HTERT RPE-1 (cell line): ENCODE measurements around the gene OR8S1.
"Not testable (repeated sequence)": the region's sequence is repeated elsewhere in the genome, so short reads cannot be mapped to it uniquely, and the experiment has no call there.

ENCODE experiments used
- in situ Hi-C: fragments of 300-500 bp; cut with MboI; formaldehyde crosslinking; loops from 4 replicates; pipeline ENCODE4 v1.14.3; 2020; ENCODE audit warnings: low sequenced_read_pairs

Gene OR8S1

DNA sequence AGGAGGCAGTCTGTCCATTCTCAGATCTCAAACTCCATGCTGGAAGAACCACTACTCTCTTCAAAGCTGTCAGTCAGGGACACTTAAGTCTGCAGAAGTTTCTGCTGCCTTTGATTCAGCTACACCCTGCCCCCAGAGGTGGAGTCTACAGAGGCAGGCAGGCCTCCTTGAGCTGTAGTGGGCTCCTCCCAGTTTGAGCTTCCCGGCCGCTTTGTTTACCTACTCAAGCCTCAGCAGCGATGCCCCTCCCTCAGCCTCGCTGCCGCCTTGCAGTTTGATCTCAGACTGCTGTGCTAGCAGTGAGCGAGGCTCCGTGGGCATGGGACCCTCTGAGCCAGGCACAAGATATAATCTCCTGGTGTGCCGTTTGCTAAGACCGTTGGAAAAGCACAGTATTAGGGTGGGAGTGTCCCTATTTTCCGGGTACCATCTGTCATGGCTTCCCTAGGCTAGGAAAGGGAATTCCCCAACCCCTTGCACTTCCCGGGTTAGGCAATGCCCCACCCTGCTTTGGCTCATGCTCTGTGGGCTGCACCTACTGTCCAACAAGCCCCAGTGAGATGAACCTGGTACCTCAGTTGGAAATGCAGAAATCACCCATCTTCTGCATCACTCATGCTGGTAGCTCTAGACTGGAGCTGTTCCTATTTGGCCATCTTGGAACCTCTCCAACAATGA, 28.4 kb downstream of the OR8S1 start:
- in situ Hi-C loops, result not testable (repeated sequence)

DNA sequence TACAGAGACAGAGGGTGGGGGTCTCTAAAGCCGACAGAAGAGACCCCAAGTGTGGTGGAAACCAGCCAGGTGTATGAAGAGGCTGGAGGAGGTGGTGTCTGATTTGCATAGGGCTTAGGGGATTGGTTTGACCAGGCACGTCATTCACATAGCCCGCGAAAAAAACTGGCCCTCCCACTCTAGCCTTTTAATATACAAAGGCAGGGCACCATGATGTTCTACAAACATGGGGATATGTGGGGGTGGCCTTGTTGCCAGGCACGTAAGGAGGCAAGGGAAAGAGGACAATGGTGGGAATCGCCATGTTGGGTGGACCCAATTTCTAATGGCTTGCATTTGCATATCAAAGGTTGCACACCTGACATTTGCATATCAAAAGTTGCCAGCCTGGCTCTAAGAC, 31.2 kb downstream of the OR8S1 start:
- in situ Hi-C loops, result no loop called here

DNA sequence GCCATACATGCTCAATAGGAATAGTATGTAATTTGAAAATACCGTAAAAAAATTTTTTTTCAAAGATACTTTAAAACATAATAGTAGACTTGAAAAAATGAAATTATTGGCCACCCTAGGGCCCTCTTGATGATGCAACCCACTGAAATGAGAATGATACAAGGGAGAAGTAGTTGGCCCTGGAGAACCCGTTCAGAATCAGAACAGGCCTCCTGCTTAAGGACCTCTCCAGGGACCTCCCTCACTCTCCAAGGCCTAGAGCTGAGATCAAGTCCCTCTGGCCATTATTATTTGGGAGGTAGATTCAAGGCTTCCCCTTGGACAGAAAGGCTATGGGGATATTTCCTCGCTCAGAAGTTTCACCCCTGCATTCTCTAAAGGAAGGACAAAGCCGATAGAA, 32.5 kb downstream of the OR8S1 start:
- in situ Hi-C loops, result no loop called here

- in situ Hi-C loops, result no loop called here
Observed at GRCh38 chr12:48567731-48568130, 42.3 kb downstream of the OR8S1 start.

DNA sequence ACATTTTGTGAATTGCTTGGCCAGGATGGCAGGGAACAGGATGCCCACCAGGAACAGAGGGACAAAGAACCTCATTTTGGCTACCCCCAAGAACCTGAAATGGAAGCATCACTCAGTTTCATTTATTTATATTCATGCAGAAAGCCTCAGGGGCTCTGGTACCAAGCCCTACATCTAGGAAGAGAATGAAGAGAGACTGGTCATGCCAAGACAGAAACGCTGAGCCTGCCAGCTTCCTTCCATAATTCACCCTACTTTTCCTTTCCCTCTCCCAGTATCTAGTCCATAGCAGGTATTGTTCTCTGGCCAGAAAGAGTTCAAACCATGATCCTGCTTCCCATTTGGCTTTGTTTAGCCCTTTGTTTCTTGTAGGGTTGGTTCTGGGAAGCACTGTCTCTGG, 44.5 kb downstream of the OR8S1 start, which contains the start of gene LALBA:
Gene LALBA, minus strand, starts transcription at position 101 of the 400 bp plus-strand sequence. Its CDS starts 26 bp downstream, at position 75.
- in situ Hi-C loops, result no loop called here

- in situ Hi-C loops, result no loop called here
Observed at GRCh38 chr12:48572326-48572725, 46.9 kb downstream of the OR8S1 start.
